HepG2 (cell line): ENCODE data around the gene RAB9A. TPM values are rescaled to one million over a fixed set of nuclear protein-coding genes. Genes with fewer than 3 reads are reported as not detected.

ENCODE experiments used
- ATAC-seq: fragments of 200-7000 bp; cut with Tn5 transposase; 3 replicates; pipeline ENCODE4 v1.9.1; 2020; ENCODE audit warnings: mild to moderate bottlenecking, moderate library complexity
- BruUV-seq: library from RNA; stranded (reverse); fragments of 400-500 nt; replicated peaks from 2 replicates; lab custom pipeline; 2021; lab: Mats Ljungman, UMichigan
- CTCF ChIA-PET: fragments of 300-600 bp; formaldehyde crosslinking; extraction: SDS; loops from one replicate; lab custom pipeline; 2021; ENCODE audit warnings: low total read pairs, inconsistent platforms, low intra/inter-chr PET ratio; lab: Yijun Ruan, JAX
- POLR2A ChIA-PET: fragments of 350-600 bp; sonication (Branson Sonifier 250); formaldehyde crosslinking; loops from one replicate; lab custom pipeline; 2020; ENCODE audit warnings: antibody characterized with exemption, inconsistent platforms; lab: Yijun Ruan, JAX
- DNase-seq: peaks from one replicate; pipeline ENCODE4 v3.0.0-alpha.2; 2015; ENCODE audit warnings: low spot score
- FAIRE-seq: peaks from 3 replicates; lab custom pipeline; 2011; peaks lifted over from hg19 to GRCh38; lab: Jason Lieb, UNC
- H2AFZ ChIP-seq: one replicate; pipeline ENCODE4 v1.6.1; 2011; ENCODE audit warnings: low read length, inconsistent platforms
- H3K27ac ChIP-seq: fragments of 300-600 bp; 3 replicates; pipeline ENCODE4 v1.8.0; 2011; ENCODE audit warnings: mixed run types, mild to moderate bottlenecking, mixed read lengths, low read length, inconsistent platforms; ENCODE audit not compliant: insufficient read depth; ENCODE audit errors: extremely low read length
- H3K27me3 ChIP-seq, 2 experiments: fragments of 200-600 bp in 1 of 2; 2 replicates in 1 of 2; 3 replicates in 1 of 2; pipeline versions ENCODE4 v1.6.0 to v1.8.0; 2011; ENCODE audit warnings: low read length in 2 of 2, mild to moderate bottlenecking in 2 of 2, moderate library complexity in 2 of 2, inconsistent platforms in 1 of 2; ENCODE audit not compliant: insufficient read depth in 2 of 2, control insufficient read depth in 1 of 2
- H3K36me3 ChIP-seq, 2 experiments: fragments of 200-600 bp in 1 of 2; replicated peaks in 1 of 2; 2 replicates in 1 of 2; 3 replicates in 1 of 2; pipeline versions ENCODE4 v1.5.1 to v1.8.0; 2011; ENCODE audit warnings: low read length in 2 of 2, inconsistent platforms in 1 of 2; ENCODE audit not compliant: insufficient read depth in 2 of 2, control insufficient read depth in 1 of 2
- H3K4me1 ChIP-seq: 2 replicates; pipeline ENCODE4 v1.5.1; 2012; ENCODE audit warnings: low read length, inconsistent platforms; ENCODE audit not compliant: insufficient read depth
- H3K4me2 ChIP-seq: 2 replicates; pipeline ENCODE4 v1.6.0; 2011; ENCODE audit warnings: low read depth, low read length, inconsistent platforms
- H3K4me3 ChIP-seq, 3 experiments: fragments of 200-600 bp in 1 of 3; sonication (generic), shearing (Covaris generic) in 1 of 3; replicated peaks in 1 of 3; 2 replicates each; pipeline ENCODE4 v1.5.1; 2011 to 2016; ENCODE audit warnings: low read length in 3 of 3, inconsistent platforms in 2 of 3, low read depth in 2 of 3, mild to moderate bottlenecking in 2 of 3, control low read depth in 1 of 3, mixed read lengths in 1 of 3; ENCODE audit not compliant: insufficient read depth in 1 of 3
- H3K79me2 ChIP-seq: one replicate; pipeline ENCODE4 v1.6.1; 2011; ENCODE audit warnings: low read length, inconsistent platforms; ENCODE audit not compliant: insufficient read depth
- H3K9ac ChIP-seq: 2 replicates; pipeline ENCODE4 v1.6.0; 2011; ENCODE audit warnings: mild to moderate bottlenecking, low read depth, low read length, inconsistent platforms; ENCODE audit not compliant: insufficient read depth
- H3K9me3 ChIP-seq: 2 replicates; pipeline ENCODE4 v1.5.1; 2012; ENCODE audit warnings: mild to moderate bottlenecking, low read length
- H4K20me1 ChIP-seq: 2 replicates; pipeline ENCODE4 v1.6.0; 2011; ENCODE audit warnings: inconsistent platforms, mild to moderate bottlenecking, low read length, moderate library complexity; ENCODE audit not compliant: insufficient read depth
- GABPB1 ChIP-seq: IDR thresholded peaks from 2 replicates; pipeline ENCODE4 v1.6.1; 2016; ENCODE audit warnings: mild to moderate bottlenecking, missing genetic modification reagents, moderate library complexity, missing compliant biosample characterization
- GATAD2A ChIP-seq: IDR thresholded peaks from 2 replicates; pipeline ENCODE4 v1.6.1; 2016
- HNF4G ChIP-seq, 2 experiments: sonication (generic) in 1 of 2; formaldehyde crosslinking in 1 of 2; IDR thresholded peaks; 2 replicates each; pipeline versions ENCODE4 v1.4.0 to v1.6.1; 2011 to 2020; ENCODE audit warnings: borderline replicate concordance in 2 of 2, low read depth in 2 of 2, mild to moderate bottlenecking in 2 of 2, low read length in 1 of 2, missing genetic modification reagents in 1 of 2, moderate library complexity in 1 of 2
- IRX3 ChIP-seq: sonication (generic); formaldehyde crosslinking; IDR thresholded peaks from 2 replicates; pipeline ENCODE4 v1.8.1; 2023; ENCODE audit warnings: mild to moderate bottlenecking, low read depth, missing genetic modification reagents, borderline replicate concordance
- KAT8 ChIP-seq: IDR thresholded peaks from 2 replicates; pipeline ENCODE4 v1.6.1; 2016; ENCODE audit warnings: missing genetic modification reagents, missing compliant biosample characterization
- LCORL ChIP-seq, 2 experiments: fragments of 450-650 bp in 1 of 2; sonication (generic) in 1 of 2; formaldehyde crosslinking in 1 of 2; IDR thresholded peaks; 2 replicates each; pipeline versions ENCODE4 v1.5.0 to v1.6.1; 2017 to 2020; ENCODE audit warnings: antibody characterized with exemption in 1 of 2, missing genetic modification reagents in 1 of 2
- MBD4 ChIP-seq: IDR thresholded peaks from 2 replicates; pipeline ENCODE4 v1.6.1; 2012; ENCODE audit warnings: low read length, inconsistent platforms, borderline replicate concordance
- RCOR2 ChIP-seq: IDR thresholded peaks from 2 replicates; pipeline ENCODE4 v1.6.1; 2016; ENCODE audit warnings: missing biosample characterization, missing genetic modification reagents
- SALL1 ChIP-seq: sonication (generic); formaldehyde crosslinking; IDR thresholded peaks from 2 replicates; pipeline ENCODE4 v1.8.0; 2022; ENCODE audit warnings: mild to moderate bottlenecking, missing genetic modification reagents
- SAP130 ChIP-seq: IDR thresholded peaks from 2 replicates; pipeline ENCODE4 v1.6.1; 2016; ENCODE audit warnings: low read depth
- SMC3 ChIP-seq: IDR thresholded peaks from 2 replicates; pipeline ENCODE4 v1.6.1; 2011; ENCODE audit warnings: low read length, improper control_type of control experiment
- SSRP1 ChIP-seq: IDR thresholded peaks from 2 replicates; pipeline ENCODE4 v1.6.1; 2016; ENCODE audit warnings: control low read depth
- TCF7 ChIP-seq: sonication (generic); IDR thresholded peaks from 2 replicates; pipeline ENCODE4 v1.6.1; 2016; ENCODE audit warnings: antibody characterized with exemption, low read depth
- THAP11 ChIP-seq: IDR thresholded peaks from 2 replicates; pipeline ENCODE4 v1.6.1; 2016; ENCODE audit warnings: missing biosample characterization, missing genetic modification reagents
- TP53 ChIP-seq: sonication (generic); formaldehyde crosslinking; conservative IDR thresholded peaks from 2 replicates; pipeline ENCODE4 v1.4.0; 2020; ENCODE audit warnings: missing genetic modification reagents
- ZFP36L2 ChIP-seq: sonication (generic); formaldehyde crosslinking; IDR thresholded peaks from 2 replicates; pipeline ENCODE4 v1.4.0; 2020; ENCODE audit warnings: missing genetic modification reagents
- ZFX ChIP-seq: sonication (generic); formaldehyde crosslinking; IDR thresholded peaks from 2 replicates; pipeline ENCODE4 v1.4.0; 2020; ENCODE audit warnings: mild to moderate bottlenecking, low read depth, missing genetic modification reagents, moderate library complexity
- ZNF30 ChIP-seq: sonication (generic); formaldehyde crosslinking; IDR thresholded peaks from 2 replicates; pipeline ENCODE4 v1.5.0; 2020; ENCODE audit warnings: mild to moderate bottlenecking, missing genetic modification reagents
- ZNF34 ChIP-seq: sonication (generic); formaldehyde crosslinking; IDR thresholded peaks from 2 replicates; pipeline ENCODE4 v1.4.0; 2020; ENCODE audit warnings: mild to moderate bottlenecking, missing genetic modification reagents, borderline replicate concordance
- ZNF652 ChIP-seq: IDR thresholded peaks from 2 replicates; pipeline ENCODE4 v1.6.1; 2016; ENCODE audit warnings: low read depth, borderline replicate concordance
- WGBS: methylation state at CpG from one replicate; pipeline ENCODE4 v1.1.6; 2017; ENCODE audit warnings: low lambda C conversion rate; 5-methylcytosine and 5-hydroxymethylcytosine counted together
- in situ Hi-C: cut with HindIII; loops from 2 replicates; pipeline ENCODE4 v1.10.0; 2017; ENCODE audit warnings: low pct_unique_long_range_greater_than_20kb; ENCODE audit not compliant: extremely low pct_ligation_motif_present
- intact Hi-C: fragments of 100-400 bp; cut with micrococcal nuclease; formaldehyde crosslinking; loops from one replicate; pipeline ENCODE4 v1.10.0; 2022; ENCODE audit not compliant: unreplicated experiment
- polyA plus RNA-seq, 8 experiments: library from polyadenylated mRNA; depleted of rRNA in 3 of 8; stranded (reverse) in 7 of 8; unstranded in 1 of 8; fragments of >200 nt; fragmentation: Illumina TruSeq in 4 of 8; extraction: Trizol in 4 of 8; gene quantifications; 2 replicates each; pipeline versions ENCODE4 v1.2.1 to v1.2.3, GENCODE V29; 2011 to 2016; ENCODE audit warnings: low read depth in 4 of 8, missing spikeins in 1 of 8, mixed read lengths in 1 of 8; ENCODE audit not compliant: insufficient read depth in 1 of 8
- total RNA-seq, 5 experiments: library from RNA; depleted of rRNA; stranded (reverse); fragments of >200 nt; fragmentation: Illumina TruSeq; extraction: Trizol; gene quantifications; 2 replicates each; pipeline ENCODE4 v1.2.3, GENCODE V29; 2016; ENCODE audit warnings: low read depth in 1 of 5
- TF ChIP-seq, protein P1 (sequence below): sonication (generic); formaldehyde crosslinking; IDR thresholded peaks from 2 replicates; pipeline ENCODE4 v1.4.0; 2020; ENCODE audit warnings: mild to moderate bottlenecking, missing genetic modification reagents, borderline replicate concordance
- TF ChIP-seq, protein P2 (sequence below): sonication (generic); formaldehyde crosslinking; conservative IDR thresholded peaks from 2 replicates; pipeline ENCODE4 v1.4.0; 2020; ENCODE audit warnings: missing genetic modification reagents
- TF ChIP-seq, protein P3 (sequence below): IDR thresholded peaks from 2 replicates; pipeline ENCODE4 v1.6.1; 2018; ENCODE audit warnings: missing genetic modification reagents, mild to moderate bottlenecking, missing compliant biosample characterization

The RAB9A gene
- total and polyA plus RNA-seq, 2 of the 13 experiments (the other 11 are each of a cell fraction or from before 2014, with no cell fraction given), result 10.5 to 23.1 TPM

- intact Hi-C loops, result no loop called here
- peak; percentile 81 for ATAC-seq
- no peak overlapping the region for H2AFZ ChIP-seq
- TF ChIP-seq, protein P1, sequence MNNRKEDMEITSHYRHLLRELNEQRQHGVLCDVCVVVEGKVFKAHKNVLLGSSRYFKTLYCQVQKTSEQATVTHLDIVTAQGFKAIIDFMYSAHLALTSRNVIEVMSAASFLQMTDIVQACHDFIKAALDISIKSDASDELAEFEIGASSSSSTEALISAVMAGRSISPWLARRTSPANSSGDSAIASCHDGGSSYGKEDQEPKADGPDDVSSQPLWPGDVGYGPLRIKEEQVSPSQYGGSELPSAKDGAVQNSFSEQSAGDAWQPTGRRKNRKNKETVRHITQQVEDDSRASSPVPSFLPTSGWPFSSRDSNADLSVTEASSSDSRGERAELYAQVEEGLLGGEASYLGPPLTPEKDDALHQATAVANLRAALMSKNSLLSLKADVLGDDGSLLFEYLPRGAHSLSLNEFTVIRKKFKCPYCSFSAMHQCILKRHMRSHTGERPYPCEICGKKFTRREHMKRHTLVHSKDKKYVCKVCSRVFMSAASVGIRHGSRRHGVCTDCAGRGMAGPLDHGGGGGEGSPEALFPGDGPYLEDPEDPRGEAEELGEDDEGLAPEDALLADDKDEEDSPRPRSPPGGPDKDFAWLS, result no peak
- TF ChIP-seq KAT8 (CRISPR knock-in tag), result 0 out of 2 replicates have a peak, but pooled peaks have one; percentile 16
- TF ChIP-seq ZFX, result 0 out of 2 replicates have a peak, but pooled peaks have one; percentile 18
- TF ChIP-seq RCOR2 (CRISPR knock-in tag), result no peak
- peak; percentile 48; the same call in 1 of the 2 replicates for TF ChIP-seq GATAD2A
- TF ChIP-seq GABPB1 (CRISPR knock-in tag), result no peak
- TF ChIP-seq, protein P2, sequence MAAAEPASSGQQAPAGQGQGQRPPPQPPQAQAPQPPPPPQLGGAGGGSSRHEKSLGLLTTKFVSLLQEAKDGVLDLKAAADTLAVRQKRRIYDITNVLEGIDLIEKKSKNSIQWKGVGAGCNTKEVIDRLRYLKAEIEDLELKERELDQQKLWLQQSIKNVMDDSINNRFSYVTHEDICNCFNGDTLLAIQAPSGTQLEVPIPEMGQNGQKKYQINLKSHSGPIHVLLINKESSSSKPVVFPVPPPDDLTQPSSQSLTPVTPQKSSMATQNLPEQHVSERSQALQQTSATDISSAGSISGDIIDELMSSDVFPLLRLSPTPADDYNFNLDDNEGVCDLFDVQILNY (CRISPR knock-in tag), result no peak
- peak; percentile 75; the same call in 1 of the 2 replicates for TF ChIP-seq LCORL (IDR thresholded peaks at IDR 0.05)
- no peak for TF ChIP-seq LCORL (CRISPR knock-in tag; IDR thresholded peaks at IDR 0.05)
- no peak for TF ChIP-seq ZNF652
- TF ChIP-seq SAP130 (CRISPR knock-in tag), result peak; percentile 62
- no peak for TF ChIP-seq ZNF30 (CRISPR knock-in tag)
- TF ChIP-seq THAP11 (CRISPR knock-in tag), result no peak
- TF ChIP-seq ZNF34 (CRISPR knock-in tag), result no peak
- TF ChIP-seq TCF7, result 0 out of 2 replicates have a peak, but pooled peaks have one; percentile 8
- no peak for TF ChIP-seq TP53 (CRISPR knock-in tag)
- TF ChIP-seq SALL1 (CRISPR knock-in tag), result peak; percentile 28; the same call in 1 of the 2 replicates
- TF ChIP-seq, protein P3, sequence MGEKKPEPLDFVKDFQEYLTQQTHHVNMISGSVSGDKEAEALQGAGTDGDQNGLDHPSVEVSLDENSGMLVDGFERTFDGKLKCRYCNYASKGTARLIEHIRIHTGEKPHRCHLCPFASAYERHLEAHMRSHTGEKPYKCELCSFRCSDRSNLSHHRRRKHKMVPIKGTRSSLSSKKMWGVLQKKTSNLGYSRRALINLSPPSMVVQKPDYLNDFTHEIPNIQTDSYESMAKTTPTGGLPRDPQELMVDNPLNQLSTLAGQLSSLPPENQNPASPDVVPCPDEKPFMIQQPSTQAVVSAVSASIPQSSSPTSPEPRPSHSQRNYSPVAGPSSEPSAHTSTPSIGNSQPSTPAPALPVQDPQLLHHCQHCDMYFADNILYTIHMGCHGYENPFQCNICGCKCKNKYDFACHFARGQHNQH, result no peak
- TF ChIP-seq HNF4G (IDR thresholded peaks at IDR 0.05; ENCODE audit: borderline replicate concordance, low read depth, low read length), result no peak
- TF ChIP-seq HNF4G (CRISPR knock-in tag; IDR thresholded peaks at IDR 0.05; ENCODE audit: borderline replicate concordance, low read depth), result no peak
- no peak for TF ChIP-seq SSRP1
- no peak for TF ChIP-seq SMC3
- TF ChIP-seq IRX3, result no peak
- no peak for TF ChIP-seq ZFP36L2 (CRISPR knock-in tag)
- no peak for TF ChIP-seq MBD4
These were observed 41.2 kb upstream of the RAB9A start for GRCh38 chrX:13647709-13648212.

More at GRCh38 chrX:13647709-13648212, 41.2 kb upstream of the RAB9A start:
- Histone ChIP-seq H3K27me3 (no peaks in the 10 kb centered on the region), H4K20me1 (no peaks in the 10 kb centered on the region), H3K4me2 (peak overlapping the region; percentile 61), H3K9ac (no peak overlapping the region), H3K27ac (no peak overlapping the region), H3K9me3 (no peaks in the 10 kb centered on the region), H3K4me1 (no peaks in the 10 kb centered on the region), H3K4me3 (no peak overlapping the region; a peak in 1 of 6 replicates), H3K79me2 (no peaks in the 10 kb centered on the region), H3K36me3 (no peaks in the 10 kb centered on the region)
- POLR2A ChIA-PET, result no interaction called here
- WGBS, result 5% methylated on average over 7 of the region's 8 CpGs
- BruUV-seq, result no TSS peak
- DNase-seq (peak; percentile 78), FAIRE-seq (no peak)
- in situ Hi-C loops, result loop anchor here (10.0 kb wide), 1 partner anchor 133 kb away; no protein-coding TSS in a partner anchor
- CTCF ChIA-PET, result no interaction called here
